CD4-positive, alpha-beta T cell (primary cell): Measurements from ENCODE around the gene CCIN. TPM values are rescaled to one million over a fixed set of nuclear protein-coding genes. Genes with fewer than 3 reads are reported as not detected.
A peak's percentile ranks its signal among the peaks of the same experiment; 100 is the strongest.

ENCODE experiments used
- ATAC-seq: fragments of 200-7000 bp; cut with Tn5 transposase; one replicate; pipeline ENCODE4 v1.10.0; 2022; ENCODE audit warnings: mild to moderate bottlenecking; ENCODE audit not compliant: poor library complexity
- CTCF ChIA-PET: fragments of 350-600 bp; sonication (Branson Sonifier 250); formaldehyde crosslinking; loops from one replicate; lab custom pipeline; 2021; ENCODE audit warnings: antibody characterized with exemption, inconsistent platforms; lab: Charles Lee
- POLR2A ChIA-PET: fragments of 350-600 bp; sonication (Branson Sonifier 250); formaldehyde crosslinking; loops from one replicate; lab custom pipeline; 2021; ENCODE audit warnings: antibody characterized with exemption, inconsistent platforms; lab: Charles Lee
- DNase-seq, 14 experiments: peaks; one replicate each; pipeline ENCODE4 v3.0.0-alpha.2; 2013 to 2020; ENCODE audit warnings: mixed read lengths in 2 of 14
- H3K27ac ChIP-seq, 2 donors: one replicate each; pipeline versions ENCODE4 v1.5.1 to v1.7.0; 2013; ENCODE audit warnings: low read length in 2 of 2, low read depth in 1 of 2, mild to moderate bottlenecking in 1 of 2
- H3K27me3 ChIP-seq, 2 experiments: 1 replicate in 1 of 2; 2 replicates in 1 of 2; pipeline versions ENCODE4 v1.6.1 to v1.7.0; 2013; ENCODE audit warnings: low read length in 2 of 2, control low read depth in 1 of 2, mild to moderate bottlenecking in 1 of 2, moderate library complexity in 1 of 2; ENCODE audit not compliant: insufficient read depth in 2 of 2, control insufficient read depth in 1 of 2
- H3K36me3 ChIP-seq: one replicate; pipeline ENCODE4 v1.6.1; 2013; ENCODE audit warnings: low read length, control low read depth; ENCODE audit not compliant: insufficient read depth
- H3K4me1 ChIP-seq: one replicate; pipeline ENCODE4 v1.6.1; 2013; ENCODE audit warnings: low read length, control low read depth; ENCODE audit not compliant: insufficient read depth
- H3K4me3 ChIP-seq: one replicate; pipeline ENCODE4 v1.5.1; 2013; ENCODE audit warnings: mild to moderate bottlenecking, low read length, moderate library complexity
- H3K9me3 ChIP-seq, 2 experiments: 1 replicate in 1 of 2; 2 replicates in 1 of 2; pipeline versions ENCODE4 v1.6.1 to v1.7.0; 2013; ENCODE audit warnings: low read length in 2 of 2, mild to moderate bottlenecking in 2 of 2, control low read depth in 1 of 2, moderate library complexity in 1 of 2; ENCODE audit not compliant: control insufficient read depth in 1 of 2, insufficient read depth in 1 of 2
- H3K27ac Mint-ChIP-seq: one replicate; pipeline ENCODE4 v1.8.0; 2020; ENCODE audit warnings: mixed read lengths
- H3K27me3 Mint-ChIP-seq: one replicate; pipeline ENCODE4 v1.8.0; 2021; ENCODE audit warnings: mixed read lengths
- H3K36me3 Mint-ChIP-seq: one replicate; pipeline ENCODE4 v1.8.0; 2021; ENCODE audit warnings: low read depth, mixed read lengths
- H3K4me1 Mint-ChIP-seq: one replicate; pipeline ENCODE4 v1.8.0; 2021; ENCODE audit warnings: low read depth, mixed read lengths
- H3K4me3 Mint-ChIP-seq: one replicate; pipeline ENCODE4 v1.8.0; 2020; ENCODE audit warnings: mild to moderate bottlenecking, mixed read lengths
- H3K9me3 Mint-ChIP-seq: one replicate; pipeline ENCODE4 v1.8.0; 2020; ENCODE audit warnings: mixed read lengths
- CTCF ChIP-seq: fragments of 200-600 bp; IDR thresholded peaks from one replicate; pipeline ENCODE4 v1.8.0; 2022; ENCODE audit warnings: antibody characterized with exemption, mild to moderate bottlenecking
- intact Hi-C, 2 experiments: fragments of 100-400 bp; cut with DNase I in 1 of 2; cut with micrococcal nuclease in 1 of 2; formaldehyde crosslinking; loops; one replicate each; pipeline versions ENCODE4 v1.15.1 to v1.9.0; 2023 to 2025; cut with DNase I, micrococcal nuclease
- total RNA-seq, 174 experiments: library from RNA in 2 of 174; stranded (reverse) in 2 of 174; gene quantifications; one replicate each; pipeline ENCODE4 v1.2.3 and lab custom pipeline; 2021 to 2026

CCIN gene
- total RNA-seq, 2 experiments from 2014 or later, result 0.22 to 0.36 TPM

GRCh38 chr9:36208521-36209253 is 39.5 kb downstream of the CCIN start:
- H3K27me3 ChIP-seq, result no peaks in the 10 kb centered on the region
- Mint-ChIP-seq H3K27me3 (no peaks in the 10 kb centered on the region), H3K27ac (peak overlapping the region; percentile 72), H3K36me3 (peaks cover 100% of the 10 kb centered on the region), H3K4me1 (peaks cover 57% of the 10 kb centered on the region), H3K9me3 (no peaks in the 10 kb centered on the region), H3K4me3 (no peak overlapping the region)
- ATAC-seq (no peak), DNase-seq (no peak)
- CTCF ChIA-PET, result no interaction called here
- no peaks in the 10 kb centered on the region for H3K9me3 ChIP-seq
- POLR2A ChIA-PET, result no interaction called here
- no peak for TF ChIP-seq CTCF
- peaks cover 35% of the 10 kb centered on the region for H3K4me1 ChIP-seq
- H3K36me3 ChIP-seq, result peaks cover 97% of the 10 kb centered on the region
- no peak overlapping the region for H3K4me3 ChIP-seq
- intact Hi-C loops, result no loop called here
- H3K27ac ChIP-seq, result no peak overlapping the region

DNA sequence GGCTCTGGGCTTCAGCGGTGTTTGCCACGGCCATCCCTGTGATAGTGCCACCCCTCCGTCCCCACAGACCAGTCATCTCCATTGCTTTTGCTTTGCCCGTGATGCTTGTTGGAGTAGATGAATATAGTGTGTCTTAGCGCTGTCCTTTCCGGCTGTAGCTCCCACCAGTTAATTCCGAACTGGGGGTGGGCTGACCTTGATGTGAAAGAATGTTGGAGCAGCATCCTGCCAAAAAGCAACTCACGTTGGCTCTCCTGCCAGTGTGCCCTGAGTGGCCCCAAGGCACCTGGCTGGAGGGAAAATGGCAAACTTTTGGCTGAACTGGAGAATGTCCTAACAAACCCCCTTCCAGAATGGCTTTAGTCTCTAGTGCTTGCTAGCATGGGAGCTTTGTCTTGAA is 41.5 kb downstream of the CCIN start:
- Mint-ChIP-seq H3K9me3 (no peaks in the 10 kb centered on the region), H3K27ac (peak overlapping the region; percentile 72), H3K4me1 (peaks cover 72% of the 10 kb centered on the region), H3K27me3 (no peaks in the 10 kb centered on the region), H3K36me3 (peaks cover 84% of the 10 kb centered on the region), H3K4me3 (no peak overlapping the region)
- Histone ChIP-seq H3K4me1 (peaks cover 35% of the 10 kb centered on the region), H3K9me3 (no peaks in the 10 kb centered on the region), H3K4me3 (no peak overlapping the region), H3K27me3 (no peaks in the 10 kb centered on the region), H3K27ac (no peak overlapping the region), H3K36me3 (peaks cover 86% of the 10 kb centered on the region)
- CTCF ChIA-PET, result no interaction called here
- intact Hi-C loops, result no loop called here
- ATAC-seq, result no peak
- TF ChIP-seq CTCF, result no peak
- POLR2A ChIA-PET, result interaction anchor here (1.0 kb wide), 1 partner anchor 19 kb away, joined by 3 read pairs; the partner anchor contains the start of gene CLTA
- DNase-seq, result no peak

DNA sequence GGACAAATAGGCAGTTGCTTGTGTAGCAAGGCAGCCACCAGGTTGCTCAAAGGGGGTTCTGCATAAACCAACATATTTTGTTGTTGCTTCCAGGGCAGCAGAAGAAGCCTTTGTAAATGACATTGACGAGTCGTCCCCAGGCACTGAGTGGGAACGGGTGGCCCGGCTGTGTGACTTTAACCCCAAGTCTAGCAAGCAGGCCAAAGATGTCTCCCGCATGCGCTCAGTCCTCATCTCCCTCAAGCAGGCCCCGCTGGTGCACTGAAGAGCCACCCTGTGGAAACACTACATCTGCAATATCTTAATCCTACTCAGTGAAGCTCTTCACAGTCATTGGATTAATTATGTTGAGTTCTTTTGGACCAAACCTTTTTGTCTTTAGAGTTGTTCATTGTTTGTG is 42.3 kb downstream of the CCIN start:
- no peaks in the 10 kb centered on the region for H3K9me3 Mint-ChIP-seq
- H3K36me3 ChIP-seq, result peaks cover 79% of the 10 kb centered on the region
- DNase-seq, result no peak
- H3K4me3 Mint-ChIP-seq, result no peak overlapping the region
- H3K27me3 ChIP-seq, result no peaks in the 10 kb centered on the region
- H3K27ac Mint-ChIP-seq, result peak overlapping the region; percentile 72
- no peak overlapping the region for H3K4me3 ChIP-seq
- H3K36me3 Mint-ChIP-seq, result peaks cover 83% of the 10 kb centered on the region
- no peak for TF ChIP-seq CTCF
- peaks cover 35% of the 10 kb centered on the region for H3K4me1 ChIP-seq
- peaks cover 74% of the 10 kb centered on the region for H3K4me1 Mint-ChIP-seq
- H3K27ac ChIP-seq, result no peak overlapping the region
- CTCF ChIA-PET, result no interaction called here
- no peaks in the 10 kb centered on the region for H3K9me3 ChIP-seq
- no peaks in the 10 kb centered on the region for H3K27me3 Mint-ChIP-seq
- POLR2A ChIA-PET, result interaction anchor here (1.5 kb wide), 1 partner anchor 21 kb away, joined by 4 read pairs; the partner anchor contains the start of gene CLTA
- ATAC-seq, result no peak
- intact Hi-C loops, result no loop called here
